T47D (cell line): ENCODE data around the gene PRAF2.

Source experiments
- DNase-seq, 2 experiments: peaks; one replicate each; pipeline versions ENCODE4 v3.0.0 to v3.0.0-alpha.2; 2011 to 2012; ENCODE audit warnings: low read depth in 1 of 2, low spot score in 1 of 2
- JUND ChIP-seq: IDR thresholded peaks from 2 replicates; pipeline ENCODE4 v1.6.1; 2012; ENCODE audit warnings: low read depth
- in situ Hi-C: cut with HindIII; loops from 2 replicates; pipeline ENCODE4 v1.10.0; 2016; ENCODE audit warnings: low sequenced_read_pairs, low pct_unique_long_range_greater_than_20kb

The PRAF2 gene

DNA sequence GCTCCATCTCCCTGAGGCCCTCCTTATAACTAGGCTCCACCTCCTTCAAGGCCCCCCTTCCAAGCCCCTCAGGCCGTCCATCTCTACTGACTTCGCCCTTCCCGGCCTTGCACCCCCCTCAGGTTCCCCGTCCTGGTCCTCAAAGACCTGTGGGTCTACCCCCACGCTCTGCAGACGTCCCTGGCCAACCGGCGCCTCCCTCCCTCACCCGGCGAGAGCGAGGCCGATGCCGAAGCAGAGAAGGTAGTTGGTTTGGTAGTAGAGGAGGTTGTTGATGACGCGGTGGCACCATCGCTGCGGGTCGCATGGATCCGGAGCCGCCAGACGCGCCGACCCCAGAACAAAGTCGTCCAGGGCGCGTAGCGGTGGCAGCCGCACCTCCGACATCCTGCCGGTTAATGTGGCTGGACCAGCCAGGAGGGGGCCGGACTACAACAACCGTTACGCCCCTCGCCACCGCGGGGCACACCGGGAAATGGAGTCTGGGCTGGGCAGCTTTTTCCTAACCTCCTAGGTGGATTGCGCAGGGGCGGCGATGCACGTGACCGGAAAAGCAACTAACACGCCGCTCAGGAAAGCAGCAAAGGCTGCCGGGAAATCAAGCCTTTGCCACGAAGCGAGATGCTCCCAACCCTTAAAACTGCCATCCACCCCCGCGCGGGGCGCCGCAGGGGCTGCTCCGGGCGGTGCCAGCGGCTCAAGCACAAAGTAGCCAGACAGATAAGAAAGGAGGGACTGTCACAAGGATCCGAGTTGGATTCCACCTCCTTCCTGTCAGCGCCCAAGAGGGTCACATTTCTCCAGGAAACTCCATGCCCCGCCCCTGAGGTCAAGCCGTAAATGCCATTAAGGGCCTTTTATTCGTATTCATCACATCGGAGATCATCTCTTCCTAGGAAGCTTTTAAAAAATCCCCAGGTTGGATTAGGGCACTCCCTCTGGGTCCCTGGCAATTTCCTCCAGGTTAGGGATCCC is at the start of gene PRAF2:
Gene PRAF2 (minus strand): TSS at position 402 of the 975 bp plus-strand sequence. CDS start 15 bp downstream, at position 387.
- no peak for TF ChIP-seq JUND
- DNase-seq = peak; percentile 96 to 97
- in situ Hi-C loops = no loop called here

DNA sequence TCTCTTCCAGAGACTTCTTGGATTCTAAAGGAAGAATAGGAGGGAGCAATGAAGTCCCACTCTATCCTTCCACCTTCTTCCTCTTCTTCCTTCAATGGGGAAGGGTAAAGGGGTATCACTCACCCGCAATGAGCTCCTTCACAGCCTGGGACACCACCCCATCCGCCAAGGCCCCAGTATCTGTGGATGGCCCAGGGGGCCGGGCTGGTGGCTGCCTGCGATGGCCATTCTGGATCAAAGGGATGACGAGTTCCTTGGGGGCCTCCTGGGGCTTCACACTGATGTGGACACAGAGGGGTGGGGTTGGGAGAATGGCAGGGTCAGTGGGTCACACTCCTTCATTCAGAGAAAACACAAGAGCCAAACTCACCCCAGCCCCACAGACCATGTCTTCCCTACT is 48.7 kb upstream of the PRAF2 start:
- no peak for DNase-seq
- no peak for TF ChIP-seq JUND
- in situ Hi-C loops = no loop called here

GRCh38 chrX:49120091-49120490 is 46.3 kb upstream of the PRAF2 start:
- in situ Hi-C loops = no loop called here
- DNase-seq = peak in 1 of 2 experiments; percentile 52
- no peak for TF ChIP-seq JUND

GRCh38 chrX:49117581-49117980 is 43.8 kb upstream of the PRAF2 start:
- in situ Hi-C loops = no loop called here
- DNase-seq = no peak
- TF ChIP-seq JUND = no peak

DNA sequence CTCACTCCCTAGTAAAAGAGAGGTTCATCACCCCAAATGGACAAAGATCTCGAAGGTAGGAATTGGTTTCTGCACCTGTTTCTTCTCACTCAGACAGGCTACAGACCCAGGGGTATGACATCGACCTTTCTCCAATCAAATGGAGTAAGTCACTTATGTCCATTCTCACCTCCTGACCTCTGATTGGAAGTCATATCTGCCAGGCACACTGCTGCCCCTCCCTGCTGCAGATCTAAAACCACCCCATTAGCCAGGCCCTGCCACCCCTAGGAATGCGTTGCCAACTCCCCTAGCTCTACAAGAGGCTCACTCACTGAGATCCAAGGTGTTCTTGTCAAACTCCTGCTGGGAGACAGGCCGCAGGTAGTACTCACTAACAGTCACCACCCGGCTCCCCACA is 42.9 kb upstream of the PRAF2 start:
- TF ChIP-seq JUND = no peak
- DNase-seq = no peak
- in situ Hi-C loops = no loop called here

- DNase-seq = no peak
- in situ Hi-C loops = no loop called here
- TF ChIP-seq JUND = no peak
Measured at GRCh38 chrX:49116076-49116475, 42.3 kb upstream of the PRAF2 start.

DNA sequence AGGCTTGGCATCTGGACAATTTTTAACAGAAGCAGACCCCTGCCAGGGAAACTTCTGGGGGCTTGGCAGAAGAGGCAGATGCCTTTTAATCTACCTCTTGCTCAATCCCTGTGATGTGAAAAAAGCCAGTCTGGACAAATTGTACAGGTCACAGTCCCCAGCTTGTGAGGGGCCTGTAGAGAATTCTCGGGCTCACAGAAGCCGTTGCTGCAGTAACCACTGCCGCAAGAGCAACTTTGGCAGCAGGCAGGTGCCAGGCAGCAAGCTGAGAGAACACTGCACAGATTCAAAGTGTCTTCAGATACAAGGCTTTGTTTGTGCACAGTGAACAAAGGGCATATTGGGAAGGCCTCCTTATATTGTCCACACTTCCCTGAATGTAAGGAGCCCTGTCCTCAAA is 38.0 kb upstream of the PRAF2 start:
- in situ Hi-C loops = no loop called here
- no peak for DNase-seq
- no peak for TF ChIP-seq JUND

GRCh38 chrX:49110417-49110816 is 36.6 kb upstream of the PRAF2 start:
- DNase-seq = no peak
- TF ChIP-seq JUND = no peak
- in situ Hi-C loops = no loop called here

DNA sequence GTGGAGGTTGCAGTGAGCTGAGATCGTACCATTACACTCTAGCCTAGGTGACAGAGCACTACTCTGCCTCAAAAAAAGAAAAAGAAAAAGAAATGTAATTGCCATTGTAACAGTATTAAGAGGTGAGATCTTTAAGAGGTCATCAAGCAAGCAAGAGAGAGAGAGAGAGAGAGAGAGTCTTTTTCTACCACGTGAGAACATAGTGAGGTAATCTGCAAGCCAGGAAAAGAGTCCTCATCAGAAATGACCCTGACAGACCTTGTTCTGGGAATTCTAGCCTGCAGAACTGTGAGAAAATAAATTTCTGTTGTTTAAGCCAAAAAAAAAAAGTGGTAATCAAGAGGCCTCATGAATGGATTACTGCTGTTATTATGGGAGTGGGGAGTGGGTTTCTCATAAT is 34.8 kb upstream of the PRAF2 start:
- no peak for DNase-seq
- in situ Hi-C loops = no loop called here
- no peak for TF ChIP-seq JUND

- no peak for TF ChIP-seq JUND
- in situ Hi-C loops = no loop called here
- DNase-seq = peak; percentile 26 to 76
Measured at GRCh38 chrX:49106930-49107329, 33.1 kb upstream of the PRAF2 start.

- in situ Hi-C loops = no loop called here
- no peak for TF ChIP-seq JUND
- DNase-seq = no peak
Measured at GRCh38 chrX:49106296-49106695, 32.5 kb upstream of the PRAF2 start.

DNA sequence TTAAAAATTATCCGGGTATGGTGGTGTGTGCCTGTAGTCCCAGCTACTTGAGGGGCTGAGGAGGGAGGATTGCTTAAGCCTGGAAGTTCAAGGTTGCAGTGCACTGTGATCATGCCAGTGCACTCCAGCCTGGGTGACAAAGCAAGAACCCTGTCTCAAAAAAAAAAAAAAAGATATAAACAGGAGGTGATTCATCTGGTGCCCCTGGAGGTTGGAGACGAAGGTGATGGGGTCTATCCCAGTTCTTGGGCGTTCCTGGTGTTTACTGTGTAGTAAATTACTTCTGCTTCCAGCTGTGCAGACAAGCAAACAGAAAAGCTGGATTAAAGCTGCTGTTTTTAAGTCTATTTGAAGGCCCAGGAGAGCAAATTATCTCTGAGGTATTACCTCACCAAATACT is 29.8 kb upstream of the PRAF2 start:
- DNase-seq = no peak
- in situ Hi-C loops = no loop called here
- TF ChIP-seq JUND = no peak

DNA sequence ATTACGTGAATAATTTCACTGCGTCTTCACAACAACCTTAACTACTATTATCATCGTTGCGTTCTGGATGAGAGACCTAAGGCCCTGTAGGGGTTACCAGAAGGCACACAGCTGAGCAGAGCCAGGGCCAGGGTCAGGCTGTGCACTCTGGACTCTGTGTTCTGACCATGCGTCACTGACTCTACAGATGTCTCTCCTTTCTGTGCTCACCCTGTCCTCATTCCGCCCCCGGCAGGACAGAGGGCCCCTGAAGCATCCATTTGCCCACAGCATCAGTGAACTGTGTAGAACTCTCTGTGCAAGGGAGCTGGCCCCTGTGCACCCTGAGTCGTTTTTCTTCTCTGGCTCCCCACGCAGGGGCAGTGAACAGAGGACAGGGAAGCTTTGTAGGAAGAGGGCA is 28.4 kb upstream of the PRAF2 start:
- TF ChIP-seq JUND = no peak
- DNase-seq = no peak
- in situ Hi-C loops = no loop called here

GRCh38 chrX:49101629-49101984 is 27.8 kb upstream of the PRAF2 start:
- in situ Hi-C loops = no loop called here
- no peak for DNase-seq
- TF ChIP-seq JUND = no peak
